ENCODE results near the gene RAPGEF6. TPM values are rescaled to one million over a fixed set of nuclear protein-coding genes. Genes with fewer than 3 reads are reported as not detected.

Gene RAPGEF6
- total RNA-seq, 2 donors from 2014 or later: 16.5 to 50.0 TPM

GRCh38 chr5:131570757-131571156 is 64.3 kb downstream of the RAPGEF6 start:
- no peak for DNase-seq (ENCODE audit: low spot score)
- Histone ChIP-seq H3K4me1 (ENCODE audit: control insufficient read depth in 1 of 2, low read depth in 2 of 2) (no peaks in the 10 kb centered on the region), H3K9me3 (no peaks in the 10 kb centered on the region), H3K27me3 (replicated peaks; ENCODE audit: insufficient read depth) (no peaks in the 10 kb centered on the region), H3K4me3 (no peak overlapping the region), H3K27ac (no peak overlapping the region), H3K36me3 (no peaks in the 10 kb centered on the region)
- no peak for ATAC-seq (ENCODE audit: insufficient number of reproducible peaks, low FRiP score, low read depth)
- TF ChIP-seq, protein P1, sequence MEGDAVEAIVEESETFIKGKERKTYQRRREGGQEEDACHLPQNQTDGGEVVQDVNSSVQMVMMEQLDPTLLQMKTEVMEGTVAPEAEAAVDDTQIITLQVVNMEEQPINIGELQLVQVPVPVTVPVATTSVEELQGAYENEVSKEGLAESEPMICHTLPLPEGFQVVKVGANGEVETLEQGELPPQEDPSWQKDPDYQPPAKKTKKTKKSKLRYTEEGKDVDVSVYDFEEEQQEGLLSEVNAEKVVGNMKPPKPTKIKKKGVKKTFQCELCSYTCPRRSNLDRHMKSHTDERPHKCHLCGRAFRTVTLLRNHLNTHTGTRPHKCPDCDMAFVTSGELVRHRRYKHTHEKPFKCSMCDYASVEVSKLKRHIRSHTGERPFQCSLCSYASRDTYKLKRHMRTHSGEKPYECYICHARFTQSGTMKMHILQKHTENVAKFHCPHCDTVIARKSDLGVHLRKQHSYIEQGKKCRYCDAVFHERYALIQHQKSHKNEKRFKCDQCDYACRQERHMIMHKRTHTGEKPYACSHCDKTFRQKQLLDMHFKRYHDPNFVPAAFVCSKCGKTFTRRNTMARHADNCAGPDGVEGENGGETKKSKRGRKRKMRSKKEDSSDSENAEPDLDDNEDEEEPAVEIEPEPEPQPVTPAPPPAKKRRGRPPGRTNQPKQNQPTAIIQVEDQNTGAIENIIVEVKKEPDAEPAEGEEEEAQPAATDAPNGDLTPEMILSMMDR (IDR thresholded peaks at IDR 0.05): no peak

- Histone ChIP-seq H3K36me3 (no peaks in the 10 kb centered on the region), H3K27ac (no peak overlapping the region), H3K9me3 (no peaks in the 10 kb centered on the region), H3K4me1 (ENCODE audit: control insufficient read depth in 1 of 2, low read depth in 2 of 2) (peaks cover 6 to 7% of the 10 kb centered on the region in 2 donors), H3K4me3 (no peak overlapping the region), H3K27me3 (replicated peaks; ENCODE audit: insufficient read depth) (no peaks in the 10 kb centered on the region)
- DNase-seq (ENCODE audit: low spot score) (no peak), ATAC-seq (ENCODE audit: insufficient number of reproducible peaks, low FRiP score, low read depth) (no peak)
- TF ChIP-seq, protein P1 (IDR thresholded peaks at IDR 0.05): no peak
These were observed 70.8 kb downstream of the RAPGEF6 start for GRCh38 chr5:131564229-131564652.

DNA sequence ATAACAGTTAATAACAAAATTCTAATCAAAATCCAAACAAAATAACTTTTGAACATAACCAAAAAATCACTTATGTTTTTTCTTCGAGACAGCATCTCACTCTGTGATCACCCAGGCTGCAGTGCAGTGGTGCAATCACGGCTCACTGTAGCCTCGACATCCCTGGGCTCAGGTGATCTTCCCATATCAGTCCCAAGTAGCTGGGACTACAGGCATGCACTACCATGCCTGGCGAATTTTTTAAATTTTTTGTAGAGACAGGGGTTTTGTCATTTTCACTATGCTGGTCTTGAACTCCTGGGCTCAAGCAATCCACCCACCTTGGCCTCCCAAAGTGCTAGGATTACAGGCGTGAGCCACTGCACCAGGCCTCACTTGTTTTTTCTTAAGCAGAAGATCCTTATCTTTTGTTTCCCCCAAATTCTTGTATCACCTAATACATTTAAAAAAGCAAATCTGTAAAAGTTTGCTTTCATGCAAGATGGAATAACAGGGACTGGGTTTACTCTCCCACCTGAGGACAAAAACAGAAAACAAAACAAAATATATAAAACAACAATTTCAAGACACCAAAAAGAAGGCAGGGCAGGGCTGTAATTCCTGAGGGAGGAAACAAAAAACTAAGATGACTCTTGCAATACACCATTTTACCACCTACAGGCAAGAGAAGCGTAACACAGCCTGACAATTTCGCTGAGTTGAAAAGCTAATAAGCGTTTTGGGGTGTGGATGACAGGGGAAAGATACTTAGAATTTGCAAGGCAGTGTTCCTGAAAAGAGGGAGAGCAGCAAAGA is 71.4 kb downstream of the RAPGEF6 start:
- DNase-seq (ENCODE audit: low spot score) (no peak), ATAC-seq (ENCODE audit: insufficient number of reproducible peaks, low FRiP score, low read depth) (no peak)
- Histone ChIP-seq H3K4me3 (no peak overlapping the region), H3K36me3 (no peaks in the 10 kb centered on the region), H3K9me3 (no peaks in the 10 kb centered on the region), H3K27me3 (replicated peaks; ENCODE audit: insufficient read depth) (no peaks in the 10 kb centered on the region), H3K4me1 (ENCODE audit: control insufficient read depth in 1 of 2, low read depth in 2 of 2) (peaks cover 6 to 7% of the 10 kb centered on the region in 2 donors), H3K27ac (no peak overlapping the region)
- TF ChIP-seq, protein P1 (IDR thresholded peaks at IDR 0.05): no peak

DNA sequence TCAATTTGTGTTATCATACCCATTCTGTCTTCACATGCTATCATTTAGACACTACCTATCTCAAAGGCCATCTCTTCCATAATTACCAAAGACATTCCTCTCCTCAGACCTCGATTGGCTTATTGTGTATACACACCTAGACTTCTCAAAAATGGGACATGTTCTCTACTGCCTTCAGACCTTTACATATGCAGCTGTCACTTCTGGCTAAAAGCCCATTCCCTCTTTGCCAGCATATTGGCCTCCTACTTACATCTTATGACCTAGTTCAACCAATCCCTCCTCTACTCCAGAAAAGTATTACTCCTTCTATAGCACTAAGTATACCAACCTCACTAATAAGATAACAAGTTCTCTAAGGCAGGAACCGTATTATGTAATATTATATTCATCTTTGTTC is 84.4 kb downstream of the RAPGEF6 start:
- no peaks in the 10 kb centered on the region for H3K36me3 ChIP-seq
- H3K4me1 ChIP-seq (ENCODE audit: control insufficient read depth in 1 of 2, low read depth in 2 of 2): no peaks in the 10 kb centered on the region
- no peaks in the 10 kb centered on the region for H3K9me3 ChIP-seq
- TF ChIP-seq, protein P1 (IDR thresholded peaks at IDR 0.05): no peak
- DNase-seq (ENCODE audit: low spot score) (no peak), ATAC-seq (ENCODE audit: insufficient number of reproducible peaks, low FRiP score, low read depth) (no peak)
- H3K4me3 ChIP-seq: no peak overlapping the region
- no peaks in the 10 kb centered on the region for H3K27me3 ChIP-seq (replicated peaks; ENCODE audit: insufficient read depth)
- no peak overlapping the region for H3K27ac ChIP-seq

- ATAC-seq (ENCODE audit: insufficient number of reproducible peaks, low FRiP score, low read depth) (no peak), DNase-seq (ENCODE audit: low spot score) (no peak)
- no peak overlapping the region for H3K4me3 ChIP-seq
- no peaks in the 10 kb centered on the region for H3K4me1 ChIP-seq (ENCODE audit: control insufficient read depth in 1 of 2, low read depth in 2 of 2)
- TF ChIP-seq, protein P1 (IDR thresholded peaks at IDR 0.05): no peak
- no peak overlapping the region for H3K27ac ChIP-seq
- H3K27me3 ChIP-seq (replicated peaks; ENCODE audit: insufficient read depth): no peaks in the 10 kb centered on the region
- H3K9me3 ChIP-seq: no peaks in the 10 kb centered on the region
- H3K36me3 ChIP-seq: no peaks in the 10 kb centered on the region
These were observed 86.9 kb downstream of the RAPGEF6 start for GRCh38 chr5:131548176-131548575.

All from thoracic aorta (tissue), 2 donors.